SK-N-MC (cell line): ENCODE results near the gene BCR.

Source experiments
- DNase-seq: peaks from one replicate; pipeline ENCODE4 v3.0.0-alpha.2; 2011; ENCODE audit warnings: low read depth, low spot score
- H3K27ac ChIP-seq: fragments of 200-600 bp; sonication (generic); 2 replicates; pipeline ENCODE4 v1.5.1; 2016; ENCODE audit warnings: mixed run types
- H3K36me3 ChIP-seq: fragments of 200-600 bp; sonication (generic); 2 replicates; pipeline ENCODE4 v1.6.1; 2017; ENCODE audit warnings: antibody characterized with exemption, low read length, mixed read lengths; ENCODE audit not compliant: insufficient read depth
- H3K4me3 ChIP-seq: fragments of 200-600 bp; sonication (generic); 2 replicates; pipeline ENCODE4 v1.5.1; 2016
- H3K9ac ChIP-seq: fragments of 200-600 bp; sonication (generic); 2 replicates; pipeline ENCODE4 v1.8.0; 2017; ENCODE audit warnings: mixed run types, mixed read lengths; ENCODE audit not compliant: insufficient read length
- H3K9me3 ChIP-seq: fragments of 200-600 bp; sonication (generic); 2 replicates; pipeline ENCODE4 v1.6.1; 2017; ENCODE audit warnings: low read depth, mild to moderate bottlenecking, antibody characterized with exemption, low read length, moderate library complexity, mixed read lengths
- EZH2 ChIP-seq: fragments of 200-600 bp; sonication (generic); IDR thresholded peaks from one replicate; pipeline ENCODE4 v1.6.1; 2017; ENCODE audit warnings: antibody characterized with exemption
- FOXP2 ChIP-seq: optimal IDR thresholded peaks from 2 replicates; pipeline ENCODE3; 2011; ENCODE audit warnings: mild to moderate bottlenecking, moderate library complexity; ENCODE audit not compliant: insufficient read depth; ENCODE audit errors: extremely low read length, control extremely low read depth
- POLR2AphosphoS5 ChIP-seq: IDR thresholded peaks from 2 replicates; pipeline ENCODE4 v1.6.1; 2012; ENCODE audit warnings: mild to moderate bottlenecking, low read depth, low read length, borderline replicate concordance

The BCR gene

GRCh38 chr22:23274146-23274526 lies 93.8 kb downstream of the BCR start:
- H3K9ac ChIP-seq: no peak overlapping the region
- H3K27ac ChIP-seq: no peak overlapping the region
- TF ChIP-seq FOXP2: no peak
- no peak for TF ChIP-seq POLR2AphosphoS5
- no peak for TF ChIP-seq EZH2
- peaks cover 9% of the 10 kb centered on the region; the same call in 1 of the 2 replicates for H3K36me3 ChIP-seq
- H3K4me3 ChIP-seq: no peak overlapping the region
- H3K9me3 ChIP-seq: no peaks in the 10 kb centered on the region
- no peak for DNase-seq

GRCh38 chr22:23274891-23275694 lies 94.8 kb downstream of the BCR start:
- H3K4me3 ChIP-seq: no peak overlapping the region
- no peak overlapping the region for H3K9ac ChIP-seq
- peaks cover 9% of the 10 kb centered on the region; the same call in 1 of the 2 replicates for H3K36me3 ChIP-seq
- H3K27ac ChIP-seq: no peak overlapping the region
- H3K9me3 ChIP-seq: no peaks in the 10 kb centered on the region
- TF ChIP-seq POLR2AphosphoS5: no peak
- no peak for TF ChIP-seq FOXP2
- no peak for DNase-seq

- no peak for DNase-seq
- no peak overlapping the region for H3K27ac ChIP-seq
- no peak for TF ChIP-seq EZH2
- TF ChIP-seq POLR2AphosphoS5: no peak
- TF ChIP-seq FOXP2: no peak
- peaks cover 9% of the 10 kb centered on the region; the same call in 1 of the 2 replicates for H3K36me3 ChIP-seq
- no peak overlapping the region for H3K4me3 ChIP-seq
- no peak overlapping the region for H3K9ac ChIP-seq
- H3K9me3 ChIP-seq: no peaks in the 10 kb centered on the region
Measured at GRCh38 chr22:23275751-23276150, 95.4 kb downstream of the BCR start.

GRCh38 chr22:23276656-23277582 lies 96.6 kb downstream of the BCR start:
- no peak overlapping the region for H3K4me3 ChIP-seq
- H3K9ac ChIP-seq: no peak overlapping the region
- H3K9me3 ChIP-seq: no peaks in the 10 kb centered on the region
- TF ChIP-seq POLR2AphosphoS5 (no peak), FOXP2 (no peak), EZH2 (no peak)
- H3K27ac ChIP-seq: no peak overlapping the region
- no peak for DNase-seq
- H3K36me3 ChIP-seq: peaks cover 9% of the 10 kb centered on the region; the same call in 1 of the 2 replicates

GRCh38 chr22:23277583-23278295 lies 97.4 kb downstream of the BCR start:
- H3K9ac ChIP-seq: no peak overlapping the region
- no peak overlapping the region for H3K27ac ChIP-seq
- TF ChIP-seq POLR2AphosphoS5 (no peak), FOXP2 (no peak), EZH2 (no peak)
- DNase-seq: no peak
- H3K4me3 ChIP-seq: no peak overlapping the region
- no peaks in the 10 kb centered on the region for H3K9me3 ChIP-seq
- H3K36me3 ChIP-seq: peaks cover 7% of the 10 kb centered on the region; the same call in 1 of the 2 replicates

- TF ChIP-seq EZH2 (no peak), POLR2AphosphoS5 (no peak), FOXP2 (no peak)
- Histone ChIP-seq H3K4me3 (no peak overlapping the region), H3K27ac (no peak overlapping the region), H3K36me3 (no peaks in the 10 kb centered on the region; the same call in 1 of the 2 replicates), H3K9ac (no peak overlapping the region), H3K9me3 (no peaks in the 10 kb centered on the region)
- no peak for DNase-seq
Measured at GRCh38 chr22:23278883-23279675, 98.8 kb downstream of the BCR start.

- no peak overlapping the region for H3K27ac ChIP-seq
- H3K36me3 ChIP-seq: no peaks in the 10 kb centered on the region; the same call in 1 of the 2 replicates
- H3K4me3 ChIP-seq: no peak overlapping the region
- no peaks in the 10 kb centered on the region for H3K9me3 ChIP-seq
- no peak for DNase-seq
- H3K9ac ChIP-seq: no peak overlapping the region
- no peak for TF ChIP-seq POLR2AphosphoS5
- TF ChIP-seq FOXP2: no peak
- TF ChIP-seq EZH2: no peak
Measured at GRCh38 chr22:23279781-23280180, 99.5 kb downstream of the BCR start.
